GM18519 (cell line): ENCODE results near the gene NPY2R.

ENCODE experiments used
- ATAC-seq: cut with Tn5 transposase; IDR thresholded peaks from one replicate; pipeline ENCODE4 v1.9.1; 2021; ENCODE audit warnings: mild to moderate bottlenecking, moderate library complexity; ENCODE audit not compliant: unreplicated experiment, low FRiP score

Gene NPY2R

DNA sequence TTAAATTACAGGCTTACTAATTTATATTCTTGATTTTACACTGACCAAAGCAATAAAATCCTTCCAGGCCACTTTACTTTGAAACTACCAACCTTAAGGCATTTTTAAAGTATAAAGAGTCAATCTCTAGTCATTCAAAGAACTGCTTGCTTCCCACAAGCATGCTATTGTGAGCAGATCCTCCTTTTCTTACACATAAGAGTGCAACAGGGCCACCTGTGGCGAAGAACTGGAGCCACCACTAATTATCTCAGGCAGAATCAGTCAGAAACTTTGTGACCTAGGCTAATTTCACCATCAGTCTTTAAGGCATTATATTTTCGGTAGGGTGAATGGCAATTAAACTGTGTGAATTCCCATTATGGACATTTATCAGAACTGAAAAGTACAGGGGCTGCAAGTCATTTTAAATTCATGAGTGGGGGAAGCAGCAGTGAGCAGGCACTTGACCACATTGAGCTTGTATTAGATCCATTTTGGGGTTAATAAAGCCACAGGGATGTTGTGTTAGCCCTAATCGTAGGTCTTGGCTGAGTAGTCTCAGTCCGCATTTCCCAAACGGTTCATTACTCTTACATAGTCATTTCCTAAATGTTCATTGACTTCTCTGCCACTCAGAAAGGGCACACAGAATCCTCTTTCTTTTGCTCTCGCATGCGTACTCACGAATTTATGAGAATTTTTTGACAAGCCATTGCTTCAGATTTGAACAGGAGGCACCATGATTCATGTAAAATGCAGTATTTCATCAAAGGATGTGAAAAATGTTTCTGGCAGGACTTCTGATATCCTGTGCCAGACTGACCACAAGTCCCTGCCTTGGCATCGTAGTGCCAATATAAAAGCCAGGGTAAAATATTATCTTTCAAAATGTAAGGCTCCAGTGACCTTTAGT lies 39.8 kb downstream of the NPY2R start:
- ATAC-seq = no peak

GRCh38 chr4:155249016-155249566 lies 40.7 kb downstream of the NPY2R start:
- no peak for ATAC-seq

- ATAC-seq = no peak
Observed at GRCh38 chr4:155252327-155252726, 43.9 kb downstream of the NPY2R start.

DNA sequence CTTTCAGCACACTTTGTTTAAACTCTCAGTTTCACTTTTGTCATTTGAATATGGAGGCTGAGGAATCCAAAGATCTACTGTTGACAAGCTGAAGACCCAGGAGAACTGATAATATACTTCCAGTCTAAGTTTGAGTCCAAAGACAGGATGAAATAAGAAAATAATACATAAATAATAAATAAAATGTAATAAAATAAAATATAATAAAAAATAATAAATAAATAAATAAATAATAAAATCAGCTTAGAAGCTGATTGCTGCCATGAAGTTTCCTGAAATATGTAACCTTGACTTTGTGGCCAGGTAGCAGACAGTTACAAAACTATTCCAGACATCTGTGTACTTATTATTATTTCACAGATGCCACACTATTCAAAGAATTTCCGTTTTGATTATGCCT lies 55.0 kb downstream of the NPY2R start:
- no peak for ATAC-seq

DNA sequence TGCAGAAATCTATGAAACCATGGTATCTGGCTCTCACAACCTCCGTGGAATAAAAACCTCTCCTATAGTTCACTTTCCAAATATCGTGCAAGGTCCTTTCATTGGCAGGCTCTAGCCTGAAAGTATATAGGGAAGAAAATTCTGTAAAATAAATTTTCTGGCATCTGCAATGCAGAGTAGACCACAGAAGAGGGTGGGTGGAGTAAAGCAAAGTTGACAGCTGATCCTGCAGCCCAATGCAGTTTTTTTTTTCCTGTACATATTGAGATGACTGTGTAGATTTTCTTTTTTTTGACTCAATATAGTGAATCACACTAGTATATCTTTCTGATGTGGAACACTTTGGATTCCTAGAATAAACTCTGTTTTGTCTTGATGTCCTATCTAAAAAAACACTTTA lies 56.7 kb downstream of the NPY2R start:
- ATAC-seq = no peak
